Tongue (tissue), 2 donors: ENCODE results near the gene NRDE2. TPM values are rescaled to one million over a fixed set of nuclear protein-coding genes. Genes with fewer than 3 reads are reported as not detected.
A peak's percentile ranks its signal among the peaks of the same experiment; 100 is the strongest.
"Not testable (repeated sequence)": the region's sequence is repeated elsewhere in the genome, so short reads cannot be mapped to it uniquely, and the experiment has no call there.

Source experiments
- DNase-seq: peaks from one replicate; pipeline ENCODE4 v3.0.0-alpha.2; 2015
- total RNA-seq: library from RNA; depleted of rRNA; stranded (reverse); fragments of >200 nt; gene quantifications from one replicate; pipeline ENCODE4 v1.2.3, GENCODE V29; 2014

The NRDE2 gene
- total RNA-seq, 1 donor from 2014 or later, result 16.8 TPM

GRCh38 chr14:90274019-90274418 lies 57.7 kb downstream of the NRDE2 start:
- no peak for DNase-seq

- peak; percentile 23 for DNase-seq
Observed at GRCh38 chr14:90273532-90273931, 58.2 kb downstream of the NRDE2 start.

GRCh38 chr14:90272523-90272922 lies 59.2 kb downstream of the NRDE2 start:
- DNase-seq, result no peak

GRCh38 chr14:90268420-90268819 lies 63.3 kb downstream of the NRDE2 start:
- no peak for DNase-seq

- no peak for DNase-seq
Observed at GRCh38 chr14:90266441-90267154, 65.1 kb downstream of the NRDE2 start.

GRCh38 chr14:90263748-90264449 lies 67.8 kb downstream of the NRDE2 start:
- no peak for DNase-seq

- DNase-seq, result peak; percentile 97
Observed at GRCh38 chr14:90256354-90257131, 75.2 kb downstream of the NRDE2 start, which contains the start of gene PSMC1. Gene PSMC1 (plus strand): TSS chr14:90256553. CDS start chr14:90256598, 45 bp downstream.

GRCh38 chr14:90255871-90256270 lies 75.9 kb downstream of the NRDE2 start:
- DNase-seq, result no peak

GRCh38 chr14:90253826-90254225 lies 77.9 kb downstream of the NRDE2 start:
- DNase-seq, result no peak

GRCh38 chr14:90248594-90248993 lies 83.1 kb downstream of the NRDE2 start:
- DNase-seq, result no peak

GRCh38 chr14:90247441-90247840 lies 84.3 kb downstream of the NRDE2 start:
- DNase-seq, result not testable (repeated sequence)

- DNase-seq, result no peak
Observed at GRCh38 chr14:90246936-90247335, 84.8 kb downstream of the NRDE2 start.

GRCh38 chr14:90242444-90242843 lies 89.3 kb downstream of the NRDE2 start:
- no peak for DNase-seq

GRCh38 chr14:90239139-90239538 lies 92.6 kb downstream of the NRDE2 start:
- no peak for DNase-seq

- DNase-seq, result peak; percentile 69
Observed at GRCh38 chr14:90235179-90235976, 96.4 kb downstream of the NRDE2 start.

- DNase-seq, result not testable (repeated sequence)
Observed at GRCh38 chr14:90229942-90230341, 101.8 kb downstream of the NRDE2 start.

- no peak for DNase-seq
Observed at GRCh38 chr14:90228478-90228877, 103.3 kb downstream of the NRDE2 start.

Other genes with a start within 250 kb of the NRDE2 start
- gene PSMC1, start 75.4 kb downstream of the NRDE2 start, total RNA-seq, result 173 TPM
- gene CALM1, start 65.1 kb upstream of the NRDE2 start, total RNA-seq, result 236 TPM